HG02885 (cell line): ENCODE measurements around the gene DLG3.

Source experiments
- ATAC-seq: cut with Tn5 transposase; IDR thresholded peaks from one replicate; pipeline ENCODE4 v1.9.1; 2021; ENCODE audit warnings: mild to moderate bottlenecking; ENCODE audit not compliant: unreplicated experiment, poor library complexity

Gene DLG3

GRCh38 chrX:70476166-70476933 lies 31.7 kb downstream of the DLG3 start:
- ATAC-seq = no peak

- no peak for ATAC-seq
Observed at GRCh38 chrX:70476934-70477733, 32.5 kb downstream of the DLG3 start.

- no peak for ATAC-seq
Observed at GRCh38 chrX:70477734-70478075, 33.1 kb downstream of the DLG3 start.

GRCh38 chrX:70478526-70479245 lies 34.1 kb downstream of the DLG3 start:
- no peak for ATAC-seq

- ATAC-seq = no peak
Observed at GRCh38 chrX:70479247-70479921, 34.7 kb downstream of the DLG3 start.

GRCh38 chrX:70479922-70480659 lies 35.5 kb downstream of the DLG3 start:
- ATAC-seq = no peak

GRCh38 chrX:70480660-70481018 lies 36.0 kb downstream of the DLG3 start:
- no peak for ATAC-seq

- no peak for ATAC-seq
Observed at GRCh38 chrX:70481471-70482270, 37.0 kb downstream of the DLG3 start.

GRCh38 chrX:70482300-70482699 lies 37.7 kb downstream of the DLG3 start:
- ATAC-seq = no peak

- ATAC-seq = no peak
Observed at GRCh38 chrX:70485466-70485865, 40.8 kb downstream of the DLG3 start.

- ATAC-seq = no peak
Observed at GRCh38 chrX:70488856-70489255, 44.2 kb downstream of the DLG3 start.

- no peak for ATAC-seq
Observed at GRCh38 chrX:70494441-70494840, 49.8 kb downstream of the DLG3 start.

GRCh38 chrX:70496491-70496890 lies 51.9 kb downstream of the DLG3 start:
- ATAC-seq = no peak

GRCh38 chrX:70497026-70497425 lies 52.4 kb downstream of the DLG3 start:
- no peak for ATAC-seq

GRCh38 chrX:70498129-70498528 lies 53.5 kb downstream of the DLG3 start:
- ATAC-seq = no peak

- no peak for ATAC-seq
Observed at GRCh38 chrX:70500826-70501225, 56.2 kb downstream of the DLG3 start.

- no peak for ATAC-seq
Observed at GRCh38 chrX:70504772-70505450, 60.3 kb downstream of the DLG3 start.

GRCh38 chrX:70505451-70505841 lies 60.8 kb downstream of the DLG3 start:
- ATAC-seq = no peak
